IMR-90 (cell line): Measurements from ENCODE around the gene AFAP1L2. TPM values are rescaled to one million over a fixed set of nuclear protein-coding genes. Genes with fewer than 3 reads are reported as not detected.

Experiments used
- ATAC-seq: fragments of 200-7000 bp; cut with Tn5 transposase; 2 replicates; pipeline ENCODE4 v1.9.1; 2020; ENCODE audit warnings: low read depth, mild to moderate bottlenecking, moderate library complexity
- BruUV-seq: library from RNA; stranded (reverse); fragments of 400-500 nt; replicated peaks from 2 replicates; lab custom pipeline; 2021; lab: Mats Ljungman, UMichigan
- CTCF ChIA-PET: fragments of 300-600 bp; formaldehyde crosslinking; extraction: SDS; loops from one replicate; lab custom pipeline; 2021; ENCODE audit warnings: antibody characterized with exemption; lab: Yijun Ruan, JAX
- POLR2A ChIA-PET: fragments of 300-600 bp; sonication (Branson Sonifier 250); formaldehyde crosslinking; loops from one replicate; lab custom pipeline; 2022; ENCODE audit warnings: antibody characterized with exemption; ENCODE audit not compliant: unreplicated experiment; lab: Charles Lee
- DNase-seq: peaks from one replicate; pipeline ENCODE4 v3.0.0; 2013
- H2AFZ ChIP-seq: replicated peaks from 2 replicates; pipeline ENCODE3; 2013; ENCODE audit warnings: low read length, mild to moderate bottlenecking; ENCODE audit not compliant: poor library complexity
- H2AK5ac ChIP-seq: 2 replicates; pipeline ENCODE4 v1.6.1; 2013; ENCODE audit warnings: low read depth, low read length, inconsistent platforms
- H2AK9ac ChIP-seq: replicated peaks from 2 replicates; pipeline ENCODE3; 2013; ENCODE audit warnings: mild to moderate bottlenecking, low read depth, low read length, moderate library complexity; ENCODE audit not compliant: poor library complexity
- H2BK120ac ChIP-seq: 2 replicates; pipeline ENCODE4 v1.6.1; 2013; ENCODE audit warnings: low read depth, low read length, inconsistent platforms
- H2BK15ac ChIP-seq: 3 replicates; pipeline ENCODE4 v1.6.1; 2013; ENCODE audit warnings: low read depth, low read length, inconsistent platforms
- H2BK20ac ChIP-seq: 2 replicates; pipeline ENCODE4 v1.6.1; 2013; ENCODE audit warnings: low read depth, mild to moderate bottlenecking, inconsistent platforms, low read length, moderate library complexity
- H2BK5ac ChIP-seq: 2 replicates; pipeline ENCODE4 v1.6.1; 2013; ENCODE audit warnings: mild to moderate bottlenecking, low read depth, low read length, inconsistent platforms; ENCODE audit not compliant: poor library complexity, severe bottlenecking
- H3K14ac ChIP-seq: replicated peaks from 2 replicates; pipeline ENCODE4 v1.6.1; 2013; ENCODE audit warnings: low read depth, low read length, inconsistent platforms
- H3K18ac ChIP-seq: 2 replicates; pipeline ENCODE4 v1.6.1; 2013; ENCODE audit warnings: low read depth, low read length, control low read depth
- H3K23ac ChIP-seq: 2 replicates; pipeline ENCODE4 v1.6.1; 2013; ENCODE audit warnings: low read depth, low read length, inconsistent platforms
- H3K27ac ChIP-seq: 2 replicates; pipeline ENCODE4 v1.5.1; 2013; ENCODE audit warnings: mild to moderate bottlenecking, control low read depth, low read length; ENCODE audit not compliant: insufficient read depth
- H3K27me3 ChIP-seq: 2 replicates; pipeline ENCODE4 v1.6.1; 2013; ENCODE audit warnings: low read length; ENCODE audit not compliant: control insufficient read depth, insufficient read depth
- H3K36me3 ChIP-seq: 2 replicates; pipeline ENCODE4 v1.6.1; 2013; ENCODE audit warnings: low read length, mixed read lengths; ENCODE audit not compliant: control insufficient read depth, insufficient read depth
- H3K4ac ChIP-seq: 2 replicates; pipeline ENCODE4 v1.6.1; 2013; ENCODE audit warnings: low read depth, low read length, inconsistent platforms
- H3K4me1 ChIP-seq: 2 replicates; pipeline ENCODE4 v1.6.1; 2013; ENCODE audit warnings: low read length, mixed read lengths; ENCODE audit not compliant: control insufficient read depth, insufficient read depth
- H3K4me2 ChIP-seq: 2 replicates; pipeline ENCODE4 v1.6.1; 2013; ENCODE audit warnings: low read depth, mild to moderate bottlenecking, control low read depth, low read length, moderate library complexity
- H3K4me3 ChIP-seq: 2 replicates; pipeline ENCODE4 v1.5.1; 2013; ENCODE audit warnings: low read depth, mild to moderate bottlenecking, control low read depth, low read length, moderate library complexity; ENCODE audit not compliant: insufficient read depth
- H3K56ac ChIP-seq: 2 replicates; pipeline ENCODE4 v1.6.1; 2013; ENCODE audit warnings: low read length, inconsistent platforms; ENCODE audit not compliant: insufficient read depth; ENCODE audit errors: extremely low read depth
- H3K79me1 ChIP-seq, 2 experiments: 2 replicates each; pipeline ENCODE4 v1.6.1; 2013; ENCODE audit warnings: low read length in 2 of 2, inconsistent platforms in 1 of 2, low read depth in 1 of 2
- H3K9ac ChIP-seq: 2 replicates; pipeline ENCODE4 v1.6.1; 2013; ENCODE audit warnings: low read depth, low read length, control low read depth
- H3K9me1 ChIP-seq: 2 replicates; pipeline ENCODE4 v1.6.1; 2013; ENCODE audit warnings: low read length, inconsistent platforms; ENCODE audit not compliant: insufficient read depth
- H3K9me3 ChIP-seq: 2 replicates; pipeline ENCODE4 v1.6.1; 2013; ENCODE audit warnings: low read length; ENCODE audit not compliant: control insufficient read depth, insufficient read depth
- H4K20me1 ChIP-seq: 2 replicates; pipeline ENCODE4 v1.6.1; 2013; ENCODE audit warnings: low read length, inconsistent platforms; ENCODE audit not compliant: insufficient read depth
- H4K5ac ChIP-seq: 2 replicates; pipeline ENCODE4 v1.6.1; 2013; ENCODE audit warnings: mild to moderate bottlenecking, low read depth, low read length, control low read depth
- H4K8ac ChIP-seq, 2 experiments: 2 replicates each; pipeline ENCODE4 v1.6.1; 2013; ENCODE audit warnings: low read depth in 2 of 2, low read length in 2 of 2, control low read depth in 1 of 2, inconsistent platforms in 1 of 2
- H4K91ac ChIP-seq: 2 replicates; pipeline ENCODE4 v1.6.1; 2013; ENCODE audit warnings: low read depth, low read length, inconsistent platforms; ENCODE audit not compliant: insufficient read depth
- BHLHE40 ChIP-seq: fragments of 150-350 bp; IDR thresholded peaks from 2 replicates; pipeline ENCODE4 v1.6.1; 2016; ENCODE audit warnings: mild to moderate bottlenecking, low read depth, low read length
- CEBPB ChIP-seq: IDR thresholded peaks from 2 replicates; pipeline ENCODE4 v1.6.1; 2012; ENCODE audit warnings: low read depth, low read length, improper control_type of control experiment
- CHD1 ChIP-seq: IDR thresholded peaks from 2 replicates; pipeline ENCODE4 v1.6.1; 2012; ENCODE audit warnings: low read depth, low read length, improper control_type of control experiment
- MAFK ChIP-seq: IDR thresholded peaks from 2 replicates; pipeline ENCODE4 v1.6.1; 2012; ENCODE audit warnings: low read depth, low read length, improper control_type of control experiment
- MAZ ChIP-seq: IDR thresholded peaks from 2 replicates; pipeline ENCODE4 v1.6.1; 2012; ENCODE audit warnings: low read depth, mild to moderate bottlenecking, low read length, improper control_type of control experiment, moderate library complexity, borderline replicate concordance
- MXI1 ChIP-seq: IDR thresholded peaks from 2 replicates; pipeline ENCODE4 v1.6.1; 2012; ENCODE audit warnings: low read depth, mild to moderate bottlenecking, low read length, moderate library complexity, borderline replicate concordance
- NFE2L2 ChIP-seq: fragments of 150-350 bp; IDR thresholded peaks from 2 replicates; pipeline ENCODE4 v1.6.1; 2016; ENCODE audit warnings: low read depth, mild to moderate bottlenecking, low read length
- POLR2A ChIP-seq: IDR thresholded peaks from 2 replicates; pipeline ENCODE4 v1.6.1; 2012; ENCODE audit warnings: mild to moderate bottlenecking, low read depth, low read length
- RAD21 ChIP-seq: IDR thresholded peaks from 2 replicates; pipeline ENCODE4 v1.6.1; 2012; ENCODE audit warnings: low read length, improper control_type of control experiment
- RFX5 ChIP-seq: IDR thresholded peaks from 2 replicates; pipeline ENCODE4 v1.8.0; 2012; ENCODE audit warnings: low read depth, mild to moderate bottlenecking, low read length, moderate library complexity
- SMC3 ChIP-seq: fragments of 150-350 bp; IDR thresholded peaks from 2 replicates; pipeline ENCODE4 v1.6.1; 2016; ENCODE audit warnings: low read depth, mild to moderate bottlenecking, antibody characterized with exemption, low read length, moderate library complexity
- WGBS, 2 experiments: methylation state at CpG; one replicate each; pipeline versions ENCODE4 v1.1.5 to v1.1.7; 2013; ENCODE audit warnings: missing lambda C conversion rate in 2 of 2; ENCODE audit not compliant: insufficient read length in 1 of 2; ENCODE audit errors: extremely low coverage in 2 of 2; 5-methylcytosine and 5-hydroxymethylcytosine counted together
- dilution Hi-C: fragments of 300-500 bp; cut with HindIII; formaldehyde crosslinking; loops from one replicate; pipeline ENCODE4 v1.14.3; 2018; ENCODE audit warnings: low sequenced_read_pairs; ENCODE audit not compliant: unreplicated experiment
- in situ Hi-C: fragments of 300-500 bp; cut with MboI; formaldehyde crosslinking; loops from 3 replicates; pipeline ENCODE4 v1.14.3; 2019; ENCODE audit warnings: low sequenced_read_pairs, inconsistent platforms, mixed read lengths
- intact Hi-C: fragments of 100-400 bp; cut with micrococcal nuclease; formaldehyde crosslinking; loops from 2 replicates; pipeline ENCODE4 v1.10.0; 2022
- polyA plus RNA-seq, 3 experiments: library from polyadenylated mRNA; depleted of rRNA; stranded (reverse); fragments of >200 nt; gene quantifications; 2 replicates each; pipeline ENCODE4 v1.2.3, GENCODE V29; 2012; ENCODE audit warnings: low replicate concordance in 1 of 3
- total RNA-seq: library from RNA; depleted of rRNA; stranded (reverse); fragments of >200 nt; gene quantifications from 2 replicates; pipeline ENCODE4 v1.2.3, GENCODE V29; 2012
- TF ChIP-seq, protein P1 (sequence below): fragments of 150-350 bp; IDR thresholded peaks from 2 replicates; pipeline ENCODE4 v1.6.1; 2017; ENCODE audit warnings: mild to moderate bottlenecking, antibody characterized with exemption, low read length, low read depth
- TF ChIP-seq, protein P2 (sequence below): conservative IDR thresholded peaks from 2 replicates; pipeline ENCODE4 v1.5.1; 2012; ENCODE audit warnings: mild to moderate bottlenecking, low read depth, low read length, improper control_type of control experiment

Gene AFAP1L2
- total and polyA plus RNA-seq, 2 of the 4 experiments (the other 2 are of a cell fraction) = under 0.01 to 0.10 TPM

DNA sequence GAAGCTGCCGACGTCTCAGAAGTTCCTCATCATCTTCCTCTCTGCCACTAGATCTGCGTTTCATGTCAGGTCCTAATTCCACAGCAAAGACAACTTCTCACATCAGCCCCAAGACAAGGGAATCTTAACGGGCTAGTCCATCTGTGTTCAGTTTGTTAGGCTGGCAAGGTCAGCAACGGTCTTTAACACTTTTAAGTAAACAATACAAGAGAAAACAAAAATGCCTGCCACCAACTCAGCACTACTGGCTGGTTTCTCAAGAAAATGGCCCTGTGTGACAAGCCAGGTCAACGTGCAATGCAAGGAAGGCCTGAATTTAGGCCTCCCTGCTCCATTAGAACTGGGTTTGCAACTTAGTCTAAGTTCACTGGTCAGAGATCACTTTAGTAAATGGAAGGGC lies 41.0 kb upstream of the AFAP1L2 start:
- Histone ChIP-seq H4K8ac (no peak overlapping the region), H3K36me3 (no peaks in the 10 kb centered on the region), H3K9me1 (peaks cover 3% of the 10 kb centered on the region; the same call in 1 of the 2 replicates), H3K79me1 (no peaks in the 10 kb centered on the region), H3K9me3 (no peaks in the 10 kb centered on the region), H2AFZ (no peak overlapping the region), H3K56ac (no peak overlapping the region), H3K27ac (no peak overlapping the region), H4K91ac (no peak overlapping the region), H2BK120ac (no peak overlapping the region), H4K5ac (no peak overlapping the region), H4K20me1 (no peaks in the 10 kb centered on the region), H3K27me3 (no peaks in the 10 kb centered on the region; the same call in 1 of the 2 replicates), H2AK9ac (no peak overlapping the region), H2BK15ac (no peak overlapping the region), H3K23ac (no peak overlapping the region), H3K4ac (no peak overlapping the region), H2AK5ac (no peak overlapping the region), H3K14ac (no peak overlapping the region), H2BK20ac (no peak overlapping the region), H2BK5ac (no peak overlapping the region), H3K4me3 (no peak overlapping the region), H3K18ac (no peak overlapping the region), H3K4me2 (no peak overlapping the region), H3K9ac (no peak overlapping the region), H3K4me1 (no peaks in the 10 kb centered on the region)
- POLR2A ChIA-PET = no interaction called here
- no TSS peak for BruUV-seq
- CTCF ChIA-PET = no interaction called here
- in situ Hi-C loops = no loop called here
- intact Hi-C loops = no loop called here
- dilution Hi-C loops = no loop called here
- 83% methylated on average over 2 of the region's 6 CpGs; no CpG with 5 or more reads in 1 of the 2 experiments for WGBS, 2 experiments
- DNase-seq (no peak), ATAC-seq (no peak)
- TF ChIP-seq MAFK (no peak), RFX5 (no peak), SMC3 (no peak), CEBPB (no peak), MAZ (no peak), NFE2L2 (no peak), CHD1 (no peak), RAD21 (no peak), POLR2A (no peak), MXI1 (no peak), BHLHE40 (no peak)
- TF ChIP-seq, protein P1, sequence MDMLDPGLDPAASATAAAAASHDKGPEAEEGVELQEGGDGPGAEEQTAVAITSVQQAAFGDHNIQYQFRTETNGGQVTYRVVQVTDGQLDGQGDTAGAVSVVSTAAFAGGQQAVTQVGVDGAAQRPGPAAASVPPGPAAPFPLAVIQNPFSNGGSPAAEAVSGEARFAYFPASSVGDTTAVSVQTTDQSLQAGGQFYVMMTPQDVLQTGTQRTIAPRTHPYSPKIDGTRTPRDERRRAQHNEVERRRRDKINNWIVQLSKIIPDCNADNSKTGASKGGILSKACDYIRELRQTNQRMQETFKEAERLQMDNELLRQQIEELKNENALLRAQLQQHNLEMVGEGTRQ = no peak
- TF ChIP-seq, protein P2, sequence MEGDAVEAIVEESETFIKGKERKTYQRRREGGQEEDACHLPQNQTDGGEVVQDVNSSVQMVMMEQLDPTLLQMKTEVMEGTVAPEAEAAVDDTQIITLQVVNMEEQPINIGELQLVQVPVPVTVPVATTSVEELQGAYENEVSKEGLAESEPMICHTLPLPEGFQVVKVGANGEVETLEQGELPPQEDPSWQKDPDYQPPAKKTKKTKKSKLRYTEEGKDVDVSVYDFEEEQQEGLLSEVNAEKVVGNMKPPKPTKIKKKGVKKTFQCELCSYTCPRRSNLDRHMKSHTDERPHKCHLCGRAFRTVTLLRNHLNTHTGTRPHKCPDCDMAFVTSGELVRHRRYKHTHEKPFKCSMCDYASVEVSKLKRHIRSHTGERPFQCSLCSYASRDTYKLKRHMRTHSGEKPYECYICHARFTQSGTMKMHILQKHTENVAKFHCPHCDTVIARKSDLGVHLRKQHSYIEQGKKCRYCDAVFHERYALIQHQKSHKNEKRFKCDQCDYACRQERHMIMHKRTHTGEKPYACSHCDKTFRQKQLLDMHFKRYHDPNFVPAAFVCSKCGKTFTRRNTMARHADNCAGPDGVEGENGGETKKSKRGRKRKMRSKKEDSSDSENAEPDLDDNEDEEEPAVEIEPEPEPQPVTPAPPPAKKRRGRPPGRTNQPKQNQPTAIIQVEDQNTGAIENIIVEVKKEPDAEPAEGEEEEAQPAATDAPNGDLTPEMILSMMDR = no peak
